HCT116 (cell line): ENCODE measurements around the gene FAN1.

Source experiments
- CBX3 ChIP-seq: IDR thresholded peaks from 2 replicates; pipeline ENCODE4 v1.6.1; 2012; ENCODE audit warnings: low read depth
- CEBPB ChIP-seq: IDR thresholded peaks from 2 replicates; pipeline ENCODE4 v1.6.1; 2012; ENCODE audit warnings: low read depth
- ELF1 ChIP-seq: IDR thresholded peaks from 2 replicates; pipeline ENCODE4 v1.6.1; 2012; ENCODE audit warnings: low read depth, borderline replicate concordance
- EZH2 ChIP-seq: fragments of 200-600 bp; sonication (generic); IDR thresholded peaks from 2 replicates; pipeline ENCODE4 v1.6.1; 2017; ENCODE audit warnings: antibody characterized with exemption, mixed run types
- POLR2A ChIP-seq: IDR thresholded peaks from 2 replicates; pipeline ENCODE4 v1.7.0; 2011; ENCODE audit warnings: borderline replicate concordance; ENCODE audit not compliant: insufficient read depth, insufficient read length; ENCODE audit errors: extremely low read depth
- POLR2AphosphoS5 ChIP-seq: IDR thresholded peaks from 2 replicates; pipeline ENCODE4 v1.6.1; 2011; ENCODE audit warnings: mild to moderate bottlenecking, low read depth, low read length, moderate library complexity
- TCF7L2 ChIP-seq: IDR thresholded peaks from 2 replicates; pipeline ENCODE4 v1.7.0; 2011; ENCODE audit warnings: borderline replicate concordance, inconsistent platforms; ENCODE audit not compliant: insufficient read depth, insufficient read length; ENCODE audit errors: extremely low read depth
- YY1 ChIP-seq: IDR thresholded peaks from 2 replicates; pipeline ENCODE4 v1.6.1; 2011; ENCODE audit warnings: low read length, low read depth, moderate library complexity, mild to moderate bottlenecking; ENCODE audit not compliant: insufficient replicate concordance; ENCODE audit errors: extremely low read depth
- TF ChIP-seq, protein P1 (sequence below), 3 experiments: fragments of 200-600 bp in 1 of 3; sonication (generic) in 1 of 3; IDR thresholded peaks in 2 of 3; conservative IDR thresholded peaks in 1 of 3; 2 replicates each; pipeline ENCODE4 v1.5.1; 2012 to 2017; ENCODE audit warnings: low read depth in 2 of 3, low read length in 2 of 3, antibody characterized with exemption in 1 of 3, borderline replicate concordance in 1 of 3, control low read depth in 1 of 3, mild to moderate bottlenecking in 1 of 3, mixed read lengths in 1 of 3, mixed run types in 1 of 3, moderate library complexity in 1 of 3; ENCODE audit not compliant: insufficient read depth in 1 of 3
- TF ChIP-seq, protein P2 (sequence below): IDR thresholded peaks from 2 replicates; pipeline ENCODE4 v1.6.1; 2012
- TF ChIP-seq, protein P3 (sequence below): IDR thresholded peaks from 2 replicates; pipeline ENCODE4 v1.6.1; 2012; ENCODE audit warnings: low read depth
- TF ChIP-seq, protein P4 (sequence below): IDR thresholded peaks from 2 replicates; pipeline ENCODE4 v1.6.1; 2012

DNA sequence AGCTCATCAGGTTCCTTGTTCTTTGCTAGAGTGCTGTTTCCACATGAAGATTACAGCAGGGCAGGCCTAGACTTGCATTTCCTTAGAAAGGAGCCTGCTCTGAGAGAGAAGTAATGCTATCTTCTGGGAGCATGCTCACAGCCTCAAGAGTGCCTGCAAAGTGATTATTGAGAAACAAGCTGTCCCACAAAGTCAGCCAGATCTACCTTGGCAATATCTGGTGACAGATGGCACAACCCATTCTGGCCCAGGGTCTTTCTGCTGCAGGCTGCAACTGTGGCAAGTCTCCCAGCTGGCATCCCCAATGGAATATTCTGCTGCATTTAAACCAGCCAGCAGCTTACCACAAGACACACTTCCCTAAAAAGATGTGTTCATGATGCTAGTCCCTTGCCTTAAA is 58.4 kb downstream of the FAN1 start:
- TF ChIP-seq, protein P1, sequence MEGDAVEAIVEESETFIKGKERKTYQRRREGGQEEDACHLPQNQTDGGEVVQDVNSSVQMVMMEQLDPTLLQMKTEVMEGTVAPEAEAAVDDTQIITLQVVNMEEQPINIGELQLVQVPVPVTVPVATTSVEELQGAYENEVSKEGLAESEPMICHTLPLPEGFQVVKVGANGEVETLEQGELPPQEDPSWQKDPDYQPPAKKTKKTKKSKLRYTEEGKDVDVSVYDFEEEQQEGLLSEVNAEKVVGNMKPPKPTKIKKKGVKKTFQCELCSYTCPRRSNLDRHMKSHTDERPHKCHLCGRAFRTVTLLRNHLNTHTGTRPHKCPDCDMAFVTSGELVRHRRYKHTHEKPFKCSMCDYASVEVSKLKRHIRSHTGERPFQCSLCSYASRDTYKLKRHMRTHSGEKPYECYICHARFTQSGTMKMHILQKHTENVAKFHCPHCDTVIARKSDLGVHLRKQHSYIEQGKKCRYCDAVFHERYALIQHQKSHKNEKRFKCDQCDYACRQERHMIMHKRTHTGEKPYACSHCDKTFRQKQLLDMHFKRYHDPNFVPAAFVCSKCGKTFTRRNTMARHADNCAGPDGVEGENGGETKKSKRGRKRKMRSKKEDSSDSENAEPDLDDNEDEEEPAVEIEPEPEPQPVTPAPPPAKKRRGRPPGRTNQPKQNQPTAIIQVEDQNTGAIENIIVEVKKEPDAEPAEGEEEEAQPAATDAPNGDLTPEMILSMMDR (IDR thresholded peaks at IDR 0.05 in 2 of 3, conservative IDR thresholded peaks at IDR 0.05 in 1 of 3; ENCODE audit: borderline replicate concordance in 1 of 3, insufficient read depth in 1 of 3, low read depth in 2 of 3, low read length in 2 of 3): no peak
- no peak for TF ChIP-seq CEBPB
- no peak for TF ChIP-seq ELF1
- TF ChIP-seq POLR2AphosphoS5: no peak
- TF ChIP-seq POLR2A: no peak
- TF ChIP-seq CBX3: no peak
- TF ChIP-seq, protein P2, sequence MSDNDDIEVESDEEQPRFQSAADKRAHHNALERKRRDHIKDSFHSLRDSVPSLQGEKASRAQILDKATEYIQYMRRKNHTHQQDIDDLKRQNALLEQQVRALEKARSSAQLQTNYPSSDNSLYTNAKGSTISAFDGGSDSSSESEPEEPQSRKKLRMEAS: no peak
- no peak for TF ChIP-seq TCF7L2
- TF ChIP-seq, protein P3, sequence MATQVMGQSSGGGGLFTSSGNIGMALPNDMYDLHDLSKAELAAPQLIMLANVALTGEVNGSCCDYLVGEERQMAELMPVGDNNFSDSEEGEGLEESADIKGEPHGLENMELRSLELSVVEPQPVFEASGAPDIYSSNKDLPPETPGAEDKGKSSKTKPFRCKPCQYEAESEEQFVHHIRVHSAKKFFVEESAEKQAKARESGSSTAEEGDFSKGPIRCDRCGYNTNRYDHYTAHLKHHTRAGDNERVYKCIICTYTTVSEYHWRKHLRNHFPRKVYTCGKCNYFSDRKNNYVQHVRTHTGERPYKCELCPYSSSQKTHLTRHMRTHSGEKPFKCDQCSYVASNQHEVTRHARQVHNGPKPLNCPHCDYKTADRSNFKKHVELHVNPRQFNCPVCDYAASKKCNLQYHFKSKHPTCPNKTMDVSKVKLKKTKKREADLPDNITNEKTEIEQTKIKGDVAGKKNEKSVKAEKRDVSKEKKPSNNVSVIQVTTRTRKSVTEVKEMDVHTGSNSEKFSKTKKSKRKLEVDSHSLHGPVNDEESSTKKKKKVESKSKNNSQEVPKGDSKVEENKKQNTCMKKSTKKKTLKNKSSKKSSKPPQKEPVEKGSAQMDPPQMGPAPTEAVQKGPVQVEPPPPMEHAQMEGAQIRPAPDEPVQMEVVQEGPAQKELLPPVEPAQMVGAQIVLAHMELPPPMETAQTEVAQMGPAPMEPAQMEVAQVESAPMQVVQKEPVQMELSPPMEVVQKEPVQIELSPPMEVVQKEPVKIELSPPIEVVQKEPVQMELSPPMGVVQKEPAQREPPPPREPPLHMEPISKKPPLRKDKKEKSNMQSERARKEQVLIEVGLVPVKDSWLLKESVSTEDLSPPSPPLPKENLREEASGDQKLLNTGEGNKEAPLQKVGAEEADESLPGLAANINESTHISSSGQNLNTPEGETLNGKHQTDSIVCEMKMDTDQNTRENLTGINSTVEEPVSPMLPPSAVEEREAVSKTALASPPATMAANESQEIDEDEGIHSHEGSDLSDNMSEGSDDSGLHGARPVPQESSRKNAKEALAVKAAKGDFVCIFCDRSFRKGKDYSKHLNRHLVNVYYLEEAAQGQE: no peak
- no peak for TF ChIP-seq YY1
- TF ChIP-seq EZH2: no peak
- TF ChIP-seq, protein P4, sequence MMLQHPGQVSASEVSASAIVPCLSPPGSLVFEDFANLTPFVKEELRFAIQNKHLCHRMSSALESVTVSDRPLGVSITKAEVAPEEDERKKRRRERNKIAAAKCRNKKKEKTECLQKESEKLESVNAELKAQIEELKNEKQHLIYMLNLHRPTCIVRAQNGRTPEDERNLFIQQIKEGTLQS: no peak
